HepG2 (cell line): Measurements from ENCODE around the gene GLYR1.

Experiments used
- ARNTL ChIP-seq: sonication (generic); formaldehyde crosslinking; IDR thresholded peaks from 2 replicates; pipeline ENCODE4 v1.4.0; 2020; ENCODE audit warnings: mild to moderate bottlenecking, missing genetic modification reagents
- CENPX ChIP-seq: sonication (generic); formaldehyde crosslinking; IDR thresholded peaks from 2 replicates; pipeline ENCODE4 v1.9.0; 2021; ENCODE audit warnings: mild to moderate bottlenecking, missing genetic modification reagents, moderate library complexity
- NFATC3 ChIP-seq: sonication (generic); formaldehyde crosslinking; IDR thresholded peaks from 2 replicates; pipeline ENCODE4 v1.5.1; 2020; ENCODE audit warnings: mild to moderate bottlenecking, missing genetic modification reagents
- PTBP1 ChIP-seq: fragments of 200-400 bp; formaldehyde crosslinking; IDR thresholded peaks from 2 replicates; pipeline ENCODE4 v1.6.1; 2018; ENCODE audit warnings: low read length, low read depth; ENCODE audit not compliant: poor library complexity, severe bottlenecking
- ZNF639 ChIP-seq: conservative IDR thresholded peaks from 2 replicates; pipeline ENCODE4 v1.6.1; 2018; ENCODE audit warnings: missing genetic modification reagents
- ZZZ3 ChIP-seq: sonication (generic); formaldehyde crosslinking; IDR thresholded peaks from 2 replicates; pipeline ENCODE4 v1.4.0; 2020; ENCODE audit warnings: missing genetic modification reagents, mild to moderate bottlenecking, borderline replicate concordance
- TF ChIP-seq, protein P1 (sequence below): sonication (generic); formaldehyde crosslinking; IDR thresholded peaks from 2 replicates; pipeline ENCODE4 v1.5.0; 2020; ENCODE audit warnings: mild to moderate bottlenecking, missing genetic modification reagents, moderate library complexity

DNA sequence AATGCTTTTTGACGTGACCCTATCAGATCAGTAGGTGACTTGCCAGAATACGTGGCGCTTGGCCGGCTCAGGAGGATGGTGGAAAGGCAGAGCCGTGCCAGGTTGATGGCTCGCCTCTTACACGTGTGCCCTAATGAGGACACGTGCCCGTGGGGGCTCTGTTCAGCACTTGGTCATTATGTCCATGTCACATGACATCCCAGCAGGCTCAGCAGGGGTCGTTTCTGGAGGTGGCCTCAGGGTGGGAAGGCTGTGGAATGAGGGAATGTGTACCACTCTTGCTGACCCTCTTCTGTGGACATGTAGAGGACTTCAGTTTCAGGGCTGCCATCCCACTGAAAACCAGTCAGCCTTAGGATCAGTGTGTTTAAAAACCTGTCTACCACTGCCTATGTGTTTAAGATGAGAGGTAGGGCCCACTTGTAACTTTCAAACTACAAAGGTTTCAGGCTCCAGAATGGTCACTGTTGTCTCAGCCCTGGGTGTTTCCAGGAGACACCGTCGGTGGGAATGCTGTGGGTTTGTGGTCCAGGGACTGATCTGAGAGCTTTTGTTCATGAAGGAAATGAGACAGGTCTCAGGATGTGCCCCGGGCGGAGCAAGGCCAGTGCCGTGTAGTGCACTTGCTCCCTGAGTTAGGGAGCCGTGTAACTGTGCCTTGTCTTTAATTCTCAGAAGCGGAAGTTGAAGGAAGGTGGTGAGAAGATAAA is 12.3 kb upstream of the GLYR1 start:
- TF ChIP-seq ZNF639 (CRISPR knock-in tag) (no peak), ZZZ3 (no peak), NFATC3 (CRISPR knock-in tag) (no peak), ARNTL (CRISPR knock-in tag) (no peak), PTBP1 (no peak), CENPX (CRISPR knock-in tag) (no peak)
- TF ChIP-seq, protein P1, sequence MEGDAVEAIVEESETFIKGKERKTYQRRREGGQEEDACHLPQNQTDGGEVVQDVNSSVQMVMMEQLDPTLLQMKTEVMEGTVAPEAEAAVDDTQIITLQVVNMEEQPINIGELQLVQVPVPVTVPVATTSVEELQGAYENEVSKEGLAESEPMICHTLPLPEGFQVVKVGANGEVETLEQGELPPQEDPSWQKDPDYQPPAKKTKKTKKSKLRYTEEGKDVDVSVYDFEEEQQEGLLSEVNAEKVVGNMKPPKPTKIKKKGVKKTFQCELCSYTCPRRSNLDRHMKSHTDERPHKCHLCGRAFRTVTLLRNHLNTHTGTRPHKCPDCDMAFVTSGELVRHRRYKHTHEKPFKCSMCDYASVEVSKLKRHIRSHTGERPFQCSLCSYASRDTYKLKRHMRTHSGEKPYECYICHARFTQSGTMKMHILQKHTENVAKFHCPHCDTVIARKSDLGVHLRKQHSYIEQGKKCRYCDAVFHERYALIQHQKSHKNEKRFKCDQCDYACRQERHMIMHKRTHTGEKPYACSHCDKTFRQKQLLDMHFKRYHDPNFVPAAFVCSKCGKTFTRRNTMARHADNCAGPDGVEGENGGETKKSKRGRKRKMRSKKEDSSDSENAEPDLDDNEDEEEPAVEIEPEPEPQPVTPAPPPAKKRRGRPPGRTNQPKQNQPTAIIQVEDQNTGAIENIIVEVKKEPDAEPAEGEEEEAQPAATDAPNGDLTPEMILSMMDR, result no peak
